Hematopoietic multipotent progenitor cell treated with erythropoietin and hydrocortisone succinate and interleukin-3 and kit ligand, for 17 days (in vitro differentiated cells): Measurements from ENCODE around the gene SLC31A2.

Source experiments
- DNase-seq: peaks from one replicate; pipeline ENCODE4 v3.0.0-alpha.2; 2015; ENCODE audit warnings: low spot score

The SLC31A2 gene

DNA sequence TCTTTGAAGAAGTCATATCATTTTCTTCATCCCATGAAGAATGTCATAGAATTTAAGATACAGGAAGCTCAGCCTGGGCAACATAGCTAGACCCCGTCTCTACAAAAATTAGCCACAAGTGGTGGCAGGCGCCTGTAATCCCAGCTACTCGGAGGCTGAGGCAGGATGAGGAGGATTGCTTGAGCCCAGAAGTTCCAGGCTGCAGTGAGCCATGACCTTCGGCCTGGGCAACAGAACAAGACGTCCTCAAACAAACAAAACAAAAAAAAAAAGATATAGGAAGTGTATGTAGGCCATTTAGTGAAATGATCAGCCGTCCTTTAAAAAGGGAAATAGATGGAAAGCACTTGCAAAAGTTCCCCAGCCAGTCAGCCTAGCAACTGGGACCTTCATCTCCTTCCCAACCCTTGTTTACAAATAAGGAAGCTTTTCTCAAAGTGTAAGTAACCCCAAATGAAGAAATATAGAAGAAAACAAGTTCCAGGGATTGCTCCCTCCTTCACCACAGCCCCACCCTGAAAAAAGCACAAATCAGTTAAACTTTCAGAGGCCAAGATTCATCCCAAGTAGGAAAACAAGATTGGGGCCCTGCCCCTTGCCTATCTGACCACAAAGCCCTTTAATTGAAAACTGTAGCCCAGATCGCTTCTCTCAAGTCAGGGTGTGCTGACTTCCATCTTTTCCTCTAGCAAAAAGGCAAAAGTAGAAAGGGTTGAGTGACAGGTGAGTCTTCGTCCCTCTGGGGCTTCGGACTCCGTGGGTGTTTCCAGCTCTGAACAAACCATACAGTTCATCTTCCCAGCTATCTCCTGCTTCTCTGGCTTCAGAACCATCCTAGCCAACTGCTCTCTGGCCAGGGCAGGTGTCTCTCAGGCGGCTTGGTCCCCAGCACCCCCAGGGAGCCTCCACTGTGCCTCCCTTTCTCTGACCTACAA lies 1.2 kb downstream of the SLC31A2 start:
- no peak for DNase-seq

DNA sequence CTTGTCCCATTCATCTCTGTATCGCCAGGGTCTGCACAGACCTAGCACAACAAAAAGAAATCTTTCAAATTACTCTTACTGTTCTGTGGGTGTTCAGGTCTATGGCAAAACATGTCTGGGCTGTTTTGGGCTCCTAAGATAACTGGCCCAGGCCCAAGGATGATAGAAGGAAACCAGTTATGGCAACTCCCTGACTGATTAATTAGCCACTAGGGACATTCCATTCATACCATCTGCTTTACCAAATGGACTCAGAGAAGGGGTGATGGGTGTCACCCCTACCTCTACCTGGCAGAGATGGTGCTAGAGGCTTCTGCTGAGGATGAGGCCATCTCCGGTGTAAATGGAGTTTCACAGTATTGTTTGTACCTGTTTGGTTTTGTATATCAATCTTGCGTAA lies 1.9 kb downstream of the SLC31A2 start:
- no peak for DNase-seq

- no peak for DNase-seq
Measured at GRCh38 chr9:113153599-113153998, 2.8 kb downstream of the SLC31A2 start.

DNA sequence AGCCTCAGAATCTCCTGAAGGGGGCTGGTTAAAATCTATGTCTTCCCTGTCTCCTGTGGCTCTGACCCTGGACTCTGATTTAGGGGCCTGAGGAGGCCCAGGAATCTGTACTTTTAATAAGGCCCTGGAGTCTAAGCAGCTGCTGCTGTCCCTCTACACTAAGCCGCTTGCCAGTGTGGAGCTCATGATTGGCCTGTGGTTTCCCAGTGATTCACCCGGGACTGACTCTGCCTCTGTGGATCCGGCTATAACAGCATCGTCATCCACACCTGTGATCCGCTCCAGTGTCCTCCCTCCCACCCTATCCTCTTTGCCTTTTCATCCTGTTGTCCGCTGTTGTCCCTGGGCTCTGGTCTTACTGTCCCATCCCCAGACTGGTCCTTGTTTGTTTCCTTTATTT lies 3.7 kb downstream of the SLC31A2 start:
- DNase-seq: no peak

GRCh38 chr9:113154946-113155345 lies 4.1 kb downstream of the SLC31A2 start:
- no peak for DNase-seq

DNA sequence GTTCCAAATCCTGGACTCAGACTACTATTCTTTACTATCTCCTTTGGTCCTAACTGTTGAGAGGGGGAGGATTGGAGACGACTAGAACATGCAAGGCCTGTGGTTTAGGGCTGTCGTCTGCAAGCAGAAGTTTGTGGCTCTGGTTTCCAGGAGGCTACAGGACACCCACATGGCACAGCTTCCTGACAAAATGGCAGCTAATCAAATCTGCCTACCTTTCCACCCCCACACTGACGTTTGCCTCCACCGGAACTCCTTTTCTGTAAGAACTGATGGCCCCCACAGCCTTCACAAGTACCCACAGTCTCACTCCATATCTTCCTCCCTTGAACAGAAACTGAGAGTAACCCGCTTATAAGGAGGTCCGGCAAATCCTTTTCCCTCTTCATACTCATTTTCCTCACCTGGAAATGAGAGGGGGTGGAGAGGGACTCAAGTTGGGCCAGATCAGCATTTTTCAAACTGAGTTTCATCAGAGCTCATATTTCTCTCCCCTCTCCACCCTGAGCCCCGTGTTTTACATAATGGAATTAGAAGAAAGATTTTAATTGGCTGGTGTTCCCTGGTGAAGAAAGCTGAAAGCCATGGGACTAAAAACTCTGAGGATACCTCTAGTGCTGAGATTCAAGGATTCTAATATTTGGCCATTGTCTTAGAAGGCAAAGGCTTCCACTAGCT lies 5.2 kb downstream of the SLC31A2 start:
- no peak for DNase-seq

DNA sequence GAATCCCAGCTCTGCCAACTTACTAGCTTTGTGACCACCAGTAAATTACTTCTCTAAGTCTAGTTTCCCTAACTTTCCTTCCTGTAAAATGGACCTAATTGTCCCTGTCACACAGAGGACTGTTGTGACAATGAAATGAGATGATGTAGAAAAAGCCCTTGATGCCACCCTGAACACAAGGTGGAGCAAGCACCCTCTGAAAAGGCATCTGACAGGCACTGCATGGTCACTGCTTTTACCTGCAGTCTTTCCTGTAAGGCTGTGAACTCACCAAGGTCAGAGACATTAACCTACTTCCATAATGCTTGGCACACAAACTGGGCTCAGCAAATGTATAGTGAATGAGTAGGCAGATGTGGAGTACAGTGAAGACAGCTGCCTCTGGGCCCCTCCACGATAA lies 6.1 kb downstream of the SLC31A2 start:
- DNase-seq: no peak

DNA sequence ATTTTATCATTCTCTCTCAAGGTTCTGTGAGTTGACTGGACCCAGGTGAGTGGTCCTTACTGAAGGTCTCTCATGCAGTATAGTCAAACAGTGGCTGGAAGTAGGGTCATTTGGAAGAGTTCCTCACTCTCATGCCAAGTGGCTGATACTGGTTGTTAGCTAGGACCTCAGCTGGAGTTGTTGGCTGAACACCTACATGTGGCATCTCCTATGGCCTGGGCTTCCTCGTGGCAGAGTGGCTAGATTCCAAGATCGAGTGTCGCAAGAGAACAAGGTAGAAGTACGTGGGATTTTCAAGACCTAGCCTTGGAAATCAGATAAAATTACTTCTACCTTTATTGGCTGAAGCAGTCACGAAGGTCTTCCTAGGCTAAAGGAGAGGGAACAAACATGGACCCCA lies 7.6 kb downstream of the SLC31A2 start:
- DNase-seq: no peak

GRCh38 chr9:113160571-113160970 lies 9.8 kb downstream of the SLC31A2 start:
- DNase-seq: no peak

DNA sequence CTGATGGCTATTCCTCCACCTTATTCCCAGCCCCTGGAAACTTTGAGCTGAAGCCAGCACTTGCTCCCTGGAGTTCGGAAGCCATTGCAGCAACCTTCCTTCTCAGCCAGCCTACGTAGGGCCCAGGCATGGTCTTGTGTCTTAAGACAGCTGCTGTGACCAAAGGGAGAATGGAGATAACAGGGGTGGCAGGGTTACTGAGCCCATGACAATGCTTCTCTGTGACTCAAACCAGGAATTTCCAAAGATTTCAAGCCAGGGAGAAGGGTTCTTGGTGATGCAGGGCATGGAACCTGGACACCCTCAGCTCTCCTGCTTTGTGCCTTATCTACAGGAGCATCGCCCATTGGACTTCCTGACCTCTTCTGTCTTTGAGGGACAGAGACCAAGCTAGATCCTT lies 12.2 kb downstream of the SLC31A2 start:
- no peak for DNase-seq

- no peak for DNase-seq
Measured at GRCh38 chr9:113164536-113165300, 13.9 kb downstream of the SLC31A2 start.

DNA sequence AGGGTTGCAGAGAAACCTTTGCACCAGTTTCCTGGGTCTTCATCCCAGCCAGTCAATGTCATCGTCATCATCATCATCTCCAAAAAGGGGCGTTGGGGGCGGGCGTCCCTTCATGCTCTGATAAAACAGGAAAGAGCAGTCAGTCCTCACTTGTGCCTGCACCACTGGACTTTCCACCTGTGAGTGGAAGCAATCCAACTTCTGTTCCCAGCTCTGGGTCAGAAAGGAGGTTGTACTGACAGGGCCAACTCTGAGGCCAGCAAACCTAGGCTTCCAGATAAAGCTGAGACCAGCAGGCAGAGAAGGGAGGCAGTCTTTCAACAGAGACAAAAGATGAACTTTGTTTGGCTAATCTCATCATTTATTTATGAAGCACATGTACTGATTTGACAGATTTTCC lies 15.2 kb downstream of the SLC31A2 start:
- no peak for DNase-seq

- no peak for DNase-seq
Measured at GRCh38 chr9:113168809-113169208, 18.0 kb downstream of the SLC31A2 start.

DNA sequence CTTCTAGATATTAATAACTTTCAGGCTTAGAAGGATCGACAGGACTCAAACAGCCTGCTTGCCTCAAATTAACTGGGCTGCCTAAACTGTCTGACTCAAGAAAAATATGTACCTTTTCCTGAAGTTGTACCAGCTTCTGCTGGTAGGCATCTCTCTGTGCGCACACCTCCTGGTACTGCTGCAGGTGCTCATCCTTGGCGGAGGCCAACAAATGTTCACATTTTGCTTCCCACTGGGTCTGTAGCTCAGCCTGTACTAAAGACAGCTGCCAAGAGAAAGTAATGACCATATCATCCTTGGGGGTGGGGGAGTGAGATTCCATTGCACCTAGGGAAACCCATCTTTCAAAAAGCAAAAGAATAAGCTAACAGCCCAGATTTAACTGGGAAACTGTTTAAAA lies 22.5 kb downstream of the SLC31A2 start:
- DNase-seq: no peak

DNA sequence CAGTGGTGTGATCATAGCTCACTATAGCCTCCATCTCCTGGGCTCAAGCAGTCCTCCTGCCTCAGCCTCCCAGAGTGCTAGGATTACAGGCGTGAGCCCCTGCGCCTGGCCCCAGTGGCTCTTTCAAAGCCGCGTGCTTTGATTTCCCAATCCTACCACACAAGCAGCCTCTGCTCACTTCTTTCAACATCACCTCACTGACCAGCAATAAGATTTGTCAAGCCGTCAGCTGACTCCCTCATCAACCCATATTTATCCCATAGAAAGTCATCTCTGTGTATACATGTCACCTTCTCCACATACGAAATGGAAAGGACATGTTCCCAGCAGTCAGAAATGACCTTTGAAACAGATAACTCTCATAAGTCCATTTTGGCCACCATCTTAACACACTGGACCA lies 26.0 kb downstream of the SLC31A2 start:
- DNase-seq: no peak

- no peak for DNase-seq
Measured at GRCh38 chr9:113177251-113177650, 26.4 kb downstream of the SLC31A2 start.

GRCh38 chr9:113178087-113178486 lies 27.3 kb downstream of the SLC31A2 start:
- no peak for DNase-seq

- no peak for DNase-seq
Measured at GRCh38 chr9:113179839-113180238, 29.0 kb downstream of the SLC31A2 start.

- no peak for DNase-seq
Measured at GRCh38 chr9:113181165-113181564, 30.4 kb downstream of the SLC31A2 start.

DNA sequence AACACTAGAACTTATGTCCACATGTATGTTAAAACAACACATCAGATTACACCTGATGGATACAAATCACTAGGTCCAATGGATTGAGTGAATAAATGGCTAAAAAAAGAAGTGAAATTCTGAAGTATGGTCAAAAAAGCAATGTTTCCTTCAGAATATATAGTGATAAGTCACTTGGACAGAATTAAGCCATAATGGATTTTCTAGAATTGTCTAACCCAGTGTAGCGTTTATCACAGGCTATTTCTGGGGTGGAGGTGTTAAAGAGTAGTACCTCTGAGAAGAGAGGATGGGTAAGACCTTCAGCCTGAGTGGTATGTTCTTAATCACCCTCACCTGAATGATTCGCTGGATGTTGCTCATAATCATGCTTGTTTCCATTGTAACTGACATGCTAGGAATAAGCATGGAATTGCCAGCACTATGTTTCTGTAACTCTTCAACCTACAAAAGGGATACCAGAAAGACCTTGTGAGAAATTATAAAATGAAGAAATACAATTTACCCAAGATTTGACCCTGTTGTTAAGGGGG lies 33.2 kb downstream of the SLC31A2 start:
- no peak for DNase-seq

- DNase-seq: no peak
Measured at GRCh38 chr9:113184539-113184938, 33.7 kb downstream of the SLC31A2 start.

DNA sequence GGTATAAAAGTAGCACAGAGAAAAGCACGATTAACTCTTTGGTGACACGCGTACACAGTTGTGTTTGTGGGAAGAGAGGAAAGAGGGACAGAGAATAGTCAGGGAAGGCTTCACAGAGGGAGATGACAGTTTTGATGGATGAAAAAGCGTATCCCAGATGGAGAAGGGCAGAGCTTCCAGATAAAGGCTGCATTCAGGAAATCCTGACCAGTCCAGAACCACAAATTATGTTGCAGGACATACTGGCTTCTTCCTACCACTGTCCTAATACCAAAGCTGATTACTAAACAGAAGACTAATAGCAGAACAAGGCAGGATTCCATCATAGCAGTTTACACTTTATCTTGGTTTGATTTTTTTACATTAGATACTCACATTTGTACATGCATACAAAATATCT lies 34.5 kb downstream of the SLC31A2 start:
- no peak for DNase-seq
